Natural killer cell (primary cell): Measurements from ENCODE around the gene KNDC1. TPM values are rescaled to one million over a fixed set of nuclear protein-coding genes. Genes with fewer than 3 reads are reported as not detected.

Source experiments
- ATAC-seq, 3 donors: fragments of 150-1000 bp in 2 of 3; fragments of 200-7000 bp in 1 of 3; cut with Tn5 transposase; 1 replicate in 1 of 3; 2 replicates in 2 of 3; pipeline ENCODE4 v1.10.0; 2021; ENCODE audit warnings: mild to moderate bottlenecking in 2 of 3, moderate library complexity in 2 of 3
- DNase-seq, 2 donors: peaks; one replicate each; pipeline versions ENCODE4 v3.0.0 to v3.0.0-alpha.2; 2013 to 2021; ENCODE audit warnings: mixed read lengths in 1 of 2
- H3K27ac ChIP-seq: one replicate; pipeline ENCODE4 v1.5.1; 2013; ENCODE audit warnings: mild to moderate bottlenecking, low read length
- H3K27me3 ChIP-seq: one replicate; pipeline ENCODE4 v1.6.1; 2013; ENCODE audit warnings: low read length; ENCODE audit not compliant: control insufficient read depth, insufficient read depth
- H3K36me3 ChIP-seq: one replicate; pipeline ENCODE4 v1.6.1; 2013; ENCODE audit warnings: low read length; ENCODE audit not compliant: control insufficient read depth, insufficient read depth
- H3K4me1 ChIP-seq: one replicate; pipeline ENCODE4 v1.6.1; 2013; ENCODE audit warnings: low read length; ENCODE audit not compliant: control insufficient read depth, insufficient read depth
- H3K4me3 ChIP-seq: one replicate; pipeline ENCODE4 v1.5.1; 2013; ENCODE audit warnings: low read length
- H3K9me3 ChIP-seq: one replicate; pipeline ENCODE4 v1.6.1; 2013; ENCODE audit warnings: low read length; ENCODE audit not compliant: control insufficient read depth, insufficient read depth
- H3K27ac Mint-ChIP-seq, 2 donors: one replicate each; pipeline ENCODE4 v1.8.0; 2022; ENCODE audit warnings: mild to moderate bottlenecking in 2 of 2, mixed read lengths in 2 of 2, moderate library complexity in 1 of 2
- H3K27me3 Mint-ChIP-seq, 2 donors: one replicate each; pipeline ENCODE4 v1.8.0; 2022; ENCODE audit warnings: low read depth in 2 of 2, mixed read lengths in 2 of 2
- H3K36me3 Mint-ChIP-seq: one replicate; pipeline ENCODE4 v1.8.0; 2022; ENCODE audit warnings: mixed read lengths
- H3K4me1 Mint-ChIP-seq, 2 donors: one replicate each; pipeline ENCODE4 v1.8.0; 2022; ENCODE audit warnings: mixed read lengths in 2 of 2
- H3K4me3 Mint-ChIP-seq: one replicate; pipeline ENCODE4 v1.8.0; 2022; ENCODE audit warnings: mild to moderate bottlenecking, moderate library complexity, mixed read lengths
- H3K9me3 Mint-ChIP-seq, 2 donors: one replicate each; pipeline ENCODE4 v1.8.0; 2022; ENCODE audit warnings: mixed read lengths in 2 of 2
- CTCF ChIP-seq: fragments of 200-600 bp; IDR thresholded peaks from one replicate; pipeline ENCODE4 v1.8.0; 2022; ENCODE audit warnings: antibody characterized with exemption
- WGBS: methylation state at CpG from one replicate; pipeline ENCODE4 v1.1.7; 2013; ENCODE audit warnings: missing lambda C conversion rate; ENCODE audit not compliant: insufficient coverage; 5-methylcytosine and 5-hydroxymethylcytosine counted together
- intact Hi-C: fragments of 100-400 bp; cut with micrococcal nuclease; formaldehyde crosslinking; loops from one replicate; pipeline ENCODE4 v1.14.2; 2022
- total RNA-seq, 4 donors: library from RNA; stranded (reverse); fragments of 120-200 nt in 1 of 4; gene quantifications; one replicate each; pipeline versions ENCODE4 v1.2.3 to v1.2.4, GENCODE V29; 2013 to 2022

Gene KNDC1
- total RNA-seq, 3 donors from 2014 or later (not counting 1 experiment from before 2014, with no cell fraction given), result 2.1 to 5.9 TPM; not detected in 1

GRCh38 chr10:133140417-133141143 lies 19.4 kb upstream of the KNDC1 start:
- no peak for TF ChIP-seq CTCF
- ATAC-seq (no peak), DNase-seq (no peak)
- H3K27ac Mint-ChIP-seq, result no peak overlapping the region
- no peaks in the 10 kb centered on the region for H3K36me3 ChIP-seq
- no peak overlapping the region for H3K4me3 Mint-ChIP-seq
- H3K4me1 ChIP-seq, result peaks cover 4% of the 10 kb centered on the region
- no peak overlapping the region for H3K27ac ChIP-seq
- H3K27me3 Mint-ChIP-seq, result peaks cover 12% of the 10 kb centered on the region in 2 donors
- H3K4me3 ChIP-seq, result no peak overlapping the region
- no peaks in the 10 kb centered on the region for H3K9me3 ChIP-seq
- intact Hi-C loops, result no loop called here
- peaks cover 0 to 12% of the 10 kb centered on the region in 2 donors for H3K4me1 Mint-ChIP-seq
- H3K27me3 ChIP-seq, result no peaks in the 10 kb centered on the region
- no peaks in the 10 kb centered on the region for H3K36me3 Mint-ChIP-seq
- H3K9me3 Mint-ChIP-seq, result no peaks in the 10 kb centered on the region
- 83% methylated on average over 26 of the region's 26 CpGs for WGBS

DNA sequence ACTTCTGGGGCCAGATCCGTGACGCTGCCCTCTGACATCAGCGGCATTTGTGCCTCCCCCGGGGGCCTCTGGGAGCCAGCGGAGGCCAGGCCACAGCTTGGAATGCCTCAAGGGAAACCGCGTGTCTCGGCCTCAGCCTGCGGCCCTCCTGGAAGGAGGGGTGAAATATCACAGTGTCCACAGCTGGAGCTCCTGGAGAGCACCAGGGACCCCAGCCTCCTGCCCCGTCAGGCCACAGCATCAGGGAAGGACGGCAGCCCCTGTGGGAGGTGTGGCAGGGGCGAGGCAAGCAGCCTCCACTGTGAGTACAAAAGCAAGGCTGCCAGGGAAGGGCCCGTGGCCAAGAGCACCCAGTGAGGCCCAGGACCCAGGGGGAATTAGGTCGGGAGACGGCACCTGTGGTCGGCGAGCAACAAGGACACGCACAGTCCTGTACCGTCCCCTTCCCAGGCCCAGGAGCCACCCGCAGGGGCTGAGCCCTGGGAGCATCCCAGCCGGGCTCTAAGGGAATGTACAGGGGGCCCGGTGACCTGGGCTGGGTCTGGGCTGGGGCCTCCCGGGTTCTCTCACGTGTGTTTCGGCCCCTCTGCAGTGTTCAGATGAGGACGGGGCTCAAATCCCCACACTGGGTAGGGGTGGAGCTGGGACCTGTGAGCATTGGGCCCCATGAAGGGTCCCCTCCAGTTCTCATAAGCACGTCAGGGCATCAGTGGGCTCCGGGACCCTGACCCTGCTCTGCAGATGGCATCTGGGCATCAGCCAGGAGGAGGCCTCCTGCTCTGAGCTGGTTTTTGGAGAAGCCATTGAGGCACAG lies 18.7 kb upstream of the KNDC1 start:
- no peaks in the 10 kb centered on the region for H3K9me3 Mint-ChIP-seq
- intact Hi-C loops, result no loop called here
- peaks cover 14 to 15% of the 10 kb centered on the region in 2 donors for H3K27me3 Mint-ChIP-seq
- peaks cover 0 to 12% of the 10 kb centered on the region in 2 donors for H3K4me1 Mint-ChIP-seq
- no peaks in the 10 kb centered on the region for H3K36me3 Mint-ChIP-seq
- H3K9me3 ChIP-seq, result no peaks in the 10 kb centered on the region
- H3K27me3 ChIP-seq, result no peaks in the 10 kb centered on the region
- H3K27ac ChIP-seq, result no peak overlapping the region
- DNase-seq (no peak), ATAC-seq (no peak)
- no peak for TF ChIP-seq CTCF
- H3K4me3 ChIP-seq, result no peak overlapping the region
- H3K27ac Mint-ChIP-seq, result no peak overlapping the region
- no peaks in the 10 kb centered on the region for H3K36me3 ChIP-seq
- H3K4me1 ChIP-seq, result peaks cover 4% of the 10 kb centered on the region
- no peak overlapping the region for H3K4me3 Mint-ChIP-seq
- WGBS, result 90% methylated on average over 28 of the region's 28 CpGs

DNA sequence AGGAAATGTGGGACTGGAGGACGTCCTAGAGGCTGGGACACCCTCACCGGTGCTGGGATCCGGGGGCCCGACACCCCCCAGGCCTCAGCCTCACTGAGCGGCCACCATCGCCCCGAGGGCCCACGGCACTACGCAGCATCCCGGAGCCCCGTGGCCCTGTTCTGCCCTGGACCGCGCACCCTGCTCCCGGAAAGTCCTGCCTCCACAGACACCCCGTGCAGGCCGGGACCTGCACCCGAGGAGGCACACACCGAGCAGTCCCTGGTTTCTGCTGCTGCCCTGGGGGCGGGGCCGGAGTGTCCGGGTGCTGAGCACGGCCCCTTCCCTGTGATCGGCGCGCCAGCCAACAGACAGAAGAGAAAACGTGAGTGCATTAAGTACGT lies 18.1 kb upstream of the KNDC1 start:
- H3K27me3 ChIP-seq, result no peaks in the 10 kb centered on the region
- intact Hi-C loops, result no loop called here
- H3K27ac Mint-ChIP-seq, result no peak overlapping the region
- H3K36me3 ChIP-seq, result no peaks in the 10 kb centered on the region
- H3K9me3 ChIP-seq, result no peaks in the 10 kb centered on the region
- H3K9me3 Mint-ChIP-seq, result no peaks in the 10 kb centered on the region
- H3K4me1 ChIP-seq, result peaks cover 4% of the 10 kb centered on the region
- peaks cover 20 to 21% of the 10 kb centered on the region in 2 donors for H3K27me3 Mint-ChIP-seq
- peaks cover 0 to 12% of the 10 kb centered on the region in 2 donors for H3K4me1 Mint-ChIP-seq
- no peaks in the 10 kb centered on the region for H3K36me3 Mint-ChIP-seq
- WGBS, result 92% methylated on average over 27 of the region's 27 CpGs
- no peak overlapping the region for H3K4me3 ChIP-seq
- no peak for TF ChIP-seq CTCF
- no peak overlapping the region for H3K4me3 Mint-ChIP-seq
- ATAC-seq (no peak), DNase-seq (no peak)
- no peak overlapping the region for H3K27ac ChIP-seq
